B cell (primary cell): ENCODE data around the gene EEF1E1.

Experiments
- CTCF ChIP-seq: fragments of 200-600 bp; IDR thresholded peaks from one replicate; pipeline ENCODE4 v1.8.0; 2022; ENCODE audit warnings: antibody characterized with exemption, mild to moderate bottlenecking
- EZH2 ChIP-seq: IDR thresholded peaks from 2 replicates; pipeline ENCODE4 v1.6.1; 2012; ENCODE audit warnings: borderline replicate concordance, low read depth, mild to moderate bottlenecking, moderate library complexity, low read length; ENCODE audit not compliant: insufficient read depth, poor library complexity, severe bottlenecking

GRCh38 chr6:8074213-8074612 lies 28.1 kb downstream of the EEF1E1 start:
- TF ChIP-seq CTCF (no peak), EZH2 (no peak)
